Rectal smooth muscle tissue (tissue), 1 donor: ENCODE data around the gene XCR1.
A peak's percentile ranks its signal among the peaks of the same experiment; 100 is the strongest.

Experiments used
- H3K27ac ChIP-seq: one replicate; pipeline ENCODE4 v1.7.0; 2013; ENCODE audit warnings: low read depth, low read length, inconsistent platforms
- H3K27me3 ChIP-seq: one replicate; pipeline ENCODE4 v1.7.0; 2013; ENCODE audit warnings: low read length; ENCODE audit not compliant: control insufficient read depth, insufficient read depth
- H3K36me3 ChIP-seq: one replicate; pipeline ENCODE4 v1.7.0; 2013; ENCODE audit warnings: low read length; ENCODE audit not compliant: control insufficient read depth, insufficient read depth
- H3K4me1 ChIP-seq: one replicate; pipeline ENCODE4 v1.7.0; 2013; ENCODE audit warnings: low read length; ENCODE audit not compliant: control insufficient read depth, insufficient read depth
- H3K4me3 ChIP-seq: one replicate; pipeline ENCODE4 v1.7.0; 2013; ENCODE audit warnings: low read length
- H3K9ac ChIP-seq: one replicate; pipeline ENCODE4 v1.7.0; 2013; ENCODE audit warnings: low read length

Gene XCR1

DNA sequence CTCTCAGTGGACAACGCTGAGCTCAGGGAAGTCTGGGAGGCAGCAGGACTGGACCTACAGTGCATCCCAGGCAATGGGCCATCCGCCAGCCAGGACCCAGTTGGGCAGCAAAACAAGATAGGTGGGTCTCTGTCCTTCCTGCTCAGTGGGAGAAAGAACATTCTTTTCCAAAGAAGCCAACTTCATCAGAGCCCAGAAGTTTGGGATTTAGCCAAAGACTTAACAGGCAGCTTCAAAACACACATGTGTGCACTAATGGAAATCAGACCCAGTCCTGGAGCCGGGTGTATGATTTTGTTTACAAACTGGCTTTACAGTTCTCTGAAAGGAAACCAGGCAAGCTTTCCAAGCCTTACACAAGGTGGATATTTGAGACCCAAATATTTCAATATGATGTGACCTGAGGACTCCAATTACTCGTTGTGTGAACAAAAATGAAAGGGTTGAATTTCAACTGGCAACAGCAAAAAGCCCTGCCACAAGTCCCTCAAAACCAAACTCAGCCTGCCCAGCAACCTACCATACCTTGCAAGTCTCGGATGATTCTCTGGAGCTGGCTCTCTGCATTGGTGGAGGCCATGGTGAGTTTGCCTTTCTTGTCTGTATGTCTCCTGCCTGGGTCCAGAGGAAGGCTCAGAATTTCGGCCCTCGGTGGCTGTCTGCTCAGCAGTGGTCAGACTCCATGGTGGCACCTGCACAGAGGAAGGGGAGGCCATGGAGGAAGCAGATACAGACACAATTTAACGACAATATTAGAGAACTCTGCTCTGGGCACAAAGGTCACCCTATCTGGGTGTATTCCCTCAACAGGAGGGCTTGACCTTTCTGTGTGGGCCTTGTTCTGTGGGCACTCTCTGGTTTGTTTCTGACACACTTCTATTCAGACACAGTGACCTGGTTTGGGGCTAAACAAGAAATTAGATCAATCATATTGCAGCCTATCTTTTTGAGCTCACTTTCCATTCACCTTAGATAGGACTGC is 42.7 kb downstream of the XCR1 start:
- Histone ChIP-seq H3K36me3 (peaks cover 19% of the 10 kb centered on the region), H3K4me3 (peak overlapping the region; percentile 10), H3K4me1 (peaks cover 62% of the 10 kb centered on the region), H3K9ac (no peak overlapping the region), H3K27ac (peak overlapping the region; percentile 81), H3K27me3 (no peaks in the 10 kb centered on the region)

DNA sequence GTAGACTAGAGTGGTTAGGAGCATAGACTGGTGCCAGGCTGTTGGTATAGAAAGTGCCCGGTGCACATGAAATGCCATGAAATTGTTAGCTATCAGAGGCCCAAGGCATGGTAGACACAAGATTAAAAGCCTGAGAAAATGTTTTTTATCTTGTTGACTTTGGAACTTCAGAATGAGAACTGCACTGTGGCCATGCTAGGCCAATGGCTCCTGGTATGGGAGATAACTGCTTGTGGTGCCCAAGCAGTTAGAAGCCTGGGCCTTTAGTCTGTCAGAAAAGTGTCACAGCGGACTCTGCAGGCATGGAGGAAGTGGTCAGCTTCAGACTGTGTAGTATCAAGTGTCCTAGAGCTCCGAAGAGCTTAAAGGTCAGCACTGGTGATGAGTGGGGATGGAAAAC is 43.5 kb downstream of the XCR1 start:
- no peaks in the 10 kb centered on the region for H3K27me3 ChIP-seq
- H3K4me3 ChIP-seq, result no peak overlapping the region
- H3K4me1 ChIP-seq, result peaks cover 54% of the 10 kb centered on the region
- no peak overlapping the region for H3K9ac ChIP-seq
- H3K27ac ChIP-seq, result peak overlapping the region; percentile 81
- peaks cover 22% of the 10 kb centered on the region for H3K36me3 ChIP-seq

DNA sequence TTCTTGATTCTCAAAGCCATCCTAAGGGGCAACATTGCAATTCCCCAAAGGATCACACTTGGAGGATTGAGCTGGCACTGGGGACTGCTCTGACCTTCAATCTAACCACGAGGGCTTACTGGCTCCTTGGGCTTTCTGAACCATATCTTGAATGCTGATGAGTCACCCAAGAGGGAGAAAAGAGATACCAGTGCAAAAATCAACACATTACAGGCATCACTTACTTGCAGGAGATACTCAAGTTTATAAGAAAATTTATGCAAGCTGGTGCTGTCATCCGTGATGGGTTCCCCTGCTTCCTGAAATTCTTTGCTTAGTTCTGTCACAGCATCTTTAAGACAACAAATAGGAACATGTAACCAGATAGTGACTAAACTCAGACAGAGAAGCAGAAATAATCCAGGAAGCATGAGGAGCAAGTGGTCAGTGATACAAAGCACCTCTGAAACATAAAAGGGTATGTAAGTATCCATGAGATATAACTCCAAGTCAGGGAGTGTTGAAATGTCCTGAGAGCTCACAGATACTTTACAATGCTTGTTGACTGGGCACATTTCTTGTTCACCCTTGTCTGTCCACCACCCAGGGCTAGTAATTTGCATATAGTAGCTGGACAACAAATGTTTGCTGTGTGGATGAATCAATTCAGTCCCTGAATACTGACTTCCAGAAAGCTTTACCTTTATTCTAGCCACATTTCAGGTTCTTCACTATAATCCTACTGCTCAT is 45.8 kb downstream of the XCR1 start:
- no peak overlapping the region for H3K4me3 ChIP-seq
- no peaks in the 10 kb centered on the region for H3K27me3 ChIP-seq
- H3K9ac ChIP-seq, result no peak overlapping the region
- no peak overlapping the region for H3K27ac ChIP-seq
- peaks cover 31% of the 10 kb centered on the region for H3K4me1 ChIP-seq
- peaks cover 26% of the 10 kb centered on the region for H3K36me3 ChIP-seq

DNA sequence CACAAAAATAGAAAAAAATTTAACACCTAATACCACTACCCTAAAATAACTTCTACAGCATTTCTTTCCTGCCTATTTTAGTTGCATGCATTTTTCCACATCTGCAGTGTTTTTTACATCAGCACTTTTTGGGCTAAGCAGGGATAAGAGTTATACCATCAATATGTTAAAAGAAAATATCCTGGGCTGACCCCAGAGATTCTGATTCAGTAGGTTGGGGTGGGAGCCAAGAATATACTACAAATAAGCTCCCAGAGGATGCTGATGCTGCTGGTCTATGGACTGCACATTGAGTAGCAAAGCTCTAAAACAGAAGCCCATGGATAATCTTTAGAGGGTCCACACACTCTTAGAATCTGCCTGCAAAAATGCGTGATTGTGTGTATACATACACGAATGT is 46.5 kb downstream of the XCR1 start:
- Histone ChIP-seq H3K4me3 (no peak overlapping the region), H3K27ac (no peak overlapping the region), H3K4me1 (peaks cover 24% of the 10 kb centered on the region), H3K27me3 (no peaks in the 10 kb centered on the region), H3K36me3 (peaks cover 26% of the 10 kb centered on the region), H3K9ac (no peak overlapping the region)

DNA sequence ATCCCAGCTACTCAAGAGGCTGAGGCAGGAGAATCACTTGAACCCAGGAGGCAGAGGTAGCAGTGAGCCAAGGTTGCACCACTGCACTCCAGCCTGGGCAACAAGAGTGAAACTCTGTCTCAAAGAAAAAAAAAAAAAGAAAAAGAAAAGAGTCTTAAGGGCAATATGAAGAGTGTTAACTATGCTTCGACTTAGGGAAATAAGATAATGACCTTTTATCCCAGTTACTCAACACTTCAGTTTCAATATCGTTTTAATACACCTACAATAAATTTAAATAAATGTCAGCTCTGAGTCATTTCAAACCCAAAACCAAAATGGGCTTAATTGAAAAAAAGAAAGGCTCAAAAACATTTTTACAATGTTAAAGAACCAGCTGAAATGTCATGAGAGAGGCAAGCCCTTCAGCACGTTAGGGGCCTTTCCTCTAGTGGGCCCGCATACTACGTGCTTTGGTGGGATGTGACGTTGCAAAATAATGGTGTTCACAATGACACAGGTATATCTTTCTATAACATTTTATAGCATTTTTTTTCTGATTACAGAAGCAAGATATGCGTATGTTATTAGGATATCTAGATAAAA is 47.0 kb downstream of the XCR1 start:
- Histone ChIP-seq H3K4me1 (peaks cover 19% of the 10 kb centered on the region), H3K27me3 (no peaks in the 10 kb centered on the region), H3K9ac (no peak overlapping the region), H3K27ac (no peak overlapping the region), H3K36me3 (peaks cover 26% of the 10 kb centered on the region), H3K4me3 (no peak overlapping the region)

GRCh38 chr3:45979378-45979777 is 47.9 kb downstream of the XCR1 start:
- no peak overlapping the region for H3K9ac ChIP-seq
- H3K4me3 ChIP-seq, result no peak overlapping the region
- H3K4me1 ChIP-seq, result peaks cover 10% of the 10 kb centered on the region
- H3K27me3 ChIP-seq, result no peaks in the 10 kb centered on the region
- H3K36me3 ChIP-seq, result peaks cover 32% of the 10 kb centered on the region
- H3K27ac ChIP-seq, result no peak overlapping the region

DNA sequence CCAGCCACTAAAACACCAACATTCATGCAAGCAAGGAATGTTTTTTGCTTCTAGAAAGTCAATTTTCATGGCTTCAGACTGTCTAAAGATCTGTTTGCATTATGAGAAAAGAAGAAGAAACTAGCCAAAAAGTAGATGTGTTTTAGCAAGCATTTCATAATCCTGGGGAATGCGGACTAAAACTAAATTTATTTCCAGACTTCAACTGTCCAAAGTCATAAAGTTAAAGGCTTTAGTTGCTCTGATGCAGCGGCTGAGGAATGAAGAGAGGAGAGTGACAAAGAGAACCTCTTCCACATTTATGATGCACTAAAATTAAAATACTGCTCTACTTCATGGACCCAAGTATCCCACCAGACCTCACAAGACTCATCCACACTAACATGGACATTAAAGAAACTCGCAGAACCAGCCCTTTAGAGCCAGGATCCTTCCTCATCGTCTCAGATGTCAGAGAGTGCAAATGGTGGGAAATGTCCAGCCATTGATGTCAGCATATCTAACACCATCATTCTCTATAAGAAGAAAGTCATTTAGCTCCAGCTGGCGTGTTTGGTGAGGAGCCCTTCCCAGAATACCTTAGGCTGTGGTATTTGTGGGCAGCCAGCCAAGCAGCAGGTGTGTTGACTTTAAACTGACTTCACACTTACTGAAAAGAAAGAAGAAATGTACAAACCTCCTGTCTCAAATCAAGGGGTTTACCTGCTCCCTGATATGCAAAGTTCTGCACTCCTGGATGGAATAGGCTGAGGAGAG is 49.1 kb downstream of the XCR1 start:
- Histone ChIP-seq H3K4me1 (peaks cover 2% of the 10 kb centered on the region), H3K27ac (no peak overlapping the region), H3K4me3 (no peak overlapping the region), H3K9ac (no peak overlapping the region), H3K36me3 (peaks cover 25% of the 10 kb centered on the region), H3K27me3 (no peaks in the 10 kb centered on the region)

- no peak overlapping the region for H3K27ac ChIP-seq
- H3K4me1 ChIP-seq, result peaks cover 4% of the 10 kb centered on the region
- H3K4me3 ChIP-seq, result no peak overlapping the region
- no peaks in the 10 kb centered on the region for H3K27me3 ChIP-seq
- no peak overlapping the region for H3K9ac ChIP-seq
- peaks cover 20% of the 10 kb centered on the region for H3K36me3 ChIP-seq
Observed at GRCh38 chr3:45976191-45977091, 50.8 kb downstream of the XCR1 start.

DNA sequence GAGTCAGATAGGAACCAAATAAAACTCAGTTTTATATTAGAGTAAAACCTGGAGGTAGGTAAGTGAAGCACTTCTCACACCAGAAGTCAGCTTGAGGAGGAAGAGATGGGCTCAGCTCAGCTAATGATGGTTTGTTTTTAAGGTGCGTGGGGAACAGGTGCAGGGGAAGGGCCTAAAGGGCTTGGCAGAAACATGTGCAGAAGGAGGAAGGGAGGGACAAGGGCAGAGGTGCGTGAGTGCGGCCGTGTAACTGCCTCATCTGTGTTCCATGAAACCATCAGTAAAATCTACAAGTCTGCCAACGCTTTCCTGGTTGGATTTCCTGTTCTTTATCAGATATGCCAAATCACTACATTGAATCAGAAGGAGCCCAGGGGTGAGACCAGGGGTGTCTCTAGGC is 51.6 kb downstream of the XCR1 start:
- no peak overlapping the region for H3K4me3 ChIP-seq
- no peak overlapping the region for H3K27ac ChIP-seq
- no peaks in the 10 kb centered on the region for H3K27me3 ChIP-seq
- no peak overlapping the region for H3K9ac ChIP-seq
- H3K4me1 ChIP-seq, result peaks cover 4% of the 10 kb centered on the region
- H3K36me3 ChIP-seq, result peaks cover 15% of the 10 kb centered on the region

DNA sequence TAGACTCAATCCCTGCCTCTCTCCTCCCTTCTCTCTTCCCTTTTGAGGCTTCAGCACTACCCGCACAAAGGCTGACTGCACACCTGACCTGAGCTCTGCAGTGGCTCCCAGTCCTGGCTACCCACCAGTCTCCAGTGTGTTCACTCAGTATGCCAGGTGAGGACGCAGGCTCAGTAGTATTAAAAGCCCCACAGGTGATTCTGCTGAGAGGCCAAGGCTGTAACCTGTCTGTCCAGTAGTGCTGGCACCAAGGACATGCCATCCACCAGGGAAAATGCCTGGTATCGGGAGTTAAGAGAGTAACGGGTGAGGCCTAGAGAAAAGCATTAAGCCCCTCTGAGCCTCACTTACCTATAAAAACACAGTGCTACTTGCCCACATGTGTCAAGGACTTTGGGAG is 52.6 kb downstream of the XCR1 start:
- H3K9ac ChIP-seq, result no peak overlapping the region
- H3K27me3 ChIP-seq, result no peaks in the 10 kb centered on the region
- H3K4me3 ChIP-seq, result no peak overlapping the region
- peaks cover 22% of the 10 kb centered on the region for H3K36me3 ChIP-seq
- no peak overlapping the region for H3K27ac ChIP-seq
- peaks cover 4% of the 10 kb centered on the region for H3K4me1 ChIP-seq
